GM21737 (cell line): ENCODE measurements around the gene OMD.
"Not testable (repeated sequence)": the region's sequence is repeated elsewhere in the genome, so short reads cannot be mapped to it uniquely, and the experiment has no call there.

Source experiments
- ATAC-seq: cut with Tn5 transposase; IDR thresholded peaks from one replicate; pipeline ENCODE4 v1.9.1; 2021; ENCODE audit warnings: mild to moderate bottlenecking, moderate library complexity; ENCODE audit not compliant: unreplicated experiment

OMD gene

GRCh38 chr9:92422611-92423338 lies 1.5 kb downstream of the OMD start:
- no peak for ATAC-seq

- ATAC-seq, result no peak
Measured at GRCh38 chr9:92414566-92414965, 9.7 kb downstream of the OMD start.

- not testable (repeated sequence) for ATAC-seq
Measured at GRCh38 chr9:92411157-92411556, 13.1 kb downstream of the OMD start.

- ATAC-seq, result no peak
Measured at GRCh38 chr9:92408747-92409478, 15.4 kb downstream of the OMD start.

- no peak for ATAC-seq
Measured at GRCh38 chr9:92407818-92408217, 16.5 kb downstream of the OMD start.

- no peak for ATAC-seq
Measured at GRCh38 chr9:92406477-92406876, 17.8 kb downstream of the OMD start.

GRCh38 chr9:92405818-92406217 lies 18.5 kb downstream of the OMD start:
- no peak for ATAC-seq

GRCh38 chr9:92404042-92404836 lies 20.0 kb downstream of the OMD start, which contains the start of gene OGN:
Gene OGN (minus strand): TSS chr9:92404578. CDS start chr9:92403407, 1,171 bp downstream.
- no peak for ATAC-seq

GRCh38 chr9:92402826-92403745 lies 21.2 kb downstream of the OMD start:
- ATAC-seq, result no peak

GRCh38 chr9:92402360-92402759 lies 21.9 kb downstream of the OMD start:
- no peak for ATAC-seq

GRCh38 chr9:92397853-92398252 lies 26.4 kb downstream of the OMD start:
- ATAC-seq, result no peak

GRCh38 chr9:92395617-92396016 lies 28.7 kb downstream of the OMD start:
- ATAC-seq, result no peak

GRCh38 chr9:92393686-92394085 lies 30.6 kb downstream of the OMD start:
- no peak for ATAC-seq

GRCh38 chr9:92392690-92393089 lies 31.6 kb downstream of the OMD start:
- no peak for ATAC-seq

- no peak for ATAC-seq
Measured at GRCh38 chr9:92385953-92386352, 38.3 kb downstream of the OMD start.

- ATAC-seq, result no peak
Measured at GRCh38 chr9:92385477-92385876, 38.8 kb downstream of the OMD start.

- no peak for ATAC-seq
Measured at GRCh38 chr9:92385001-92385400, 39.3 kb downstream of the OMD start.

GRCh38 chr9:92384375-92384774 lies 39.9 kb downstream of the OMD start:
- no peak for ATAC-seq

- ATAC-seq, result no peak
Measured at GRCh38 chr9:92381775-92382174, 42.5 kb downstream of the OMD start.

GRCh38 chr9:92380603-92381002 lies 43.7 kb downstream of the OMD start:
- no peak for ATAC-seq
